Upper lobe of right lung (tissue), 1 donor: ENCODE data around the gene GTF2F1. TPM values are rescaled to one million over a fixed set of nuclear protein-coding genes. Genes with fewer than 3 reads are reported as not detected.
"Not testable (repeated sequence)": the region's sequence is repeated elsewhere in the genome, so short reads cannot be mapped to it uniquely, and the experiment has no call there.

Source experiments
- ATAC-seq: fragments of 200-7000 bp; cut with Tn5 transposase; one replicate; pipeline ENCODE4 v1.9.1; 2020; ENCODE audit warnings: mild to moderate bottlenecking, moderate library complexity
- DNase-seq: peaks from one replicate; pipeline ENCODE4 v3.0.0-alpha.2; 2020
- H3K27ac ChIP-seq: fragments of 200-600 bp; one replicate; pipeline ENCODE4 v1.8.0; 2022
- H3K27me3 ChIP-seq: fragments of 200-600 bp; one replicate; pipeline ENCODE4 v1.8.0; 2022; ENCODE audit warnings: mild to moderate bottlenecking
- H3K36me3 ChIP-seq: fragments of 200-600 bp; one replicate; pipeline ENCODE4 v1.8.0; 2022
- H3K4me1 ChIP-seq: fragments of 200-600 bp; one replicate; pipeline ENCODE4 v1.8.0; 2022
- H3K4me3 ChIP-seq: fragments of 200-600 bp; one replicate; pipeline ENCODE4 v1.8.0; 2022; ENCODE audit warnings: mild to moderate bottlenecking
- H3K9me3 ChIP-seq: fragments of 200-600 bp; one replicate; pipeline ENCODE4 v1.8.0; 2022
- intact Hi-C: fragments of 100-400 bp; cut with DNase I; formaldehyde crosslinking; loops from one replicate; pipeline ENCODE4 v1.11.0; 2022
- total RNA-seq: library from RNA; stranded (reverse); fragmentation: NEBNext Ultra II Directional; extraction: Animal tissue kit (Norgen Biotek cat#: 25700); gene quantifications from one replicate; pipeline ENCODE4 v1.2.1, GENCODE V29; 2021
- TF ChIP-seq, protein P1 (sequence below): fragments of 200-600 bp; IDR thresholded peaks from one replicate; pipeline ENCODE4 v1.8.0; 2022; ENCODE audit warnings: antibody characterized with exemption
- donor health status: DM: no; HTN: yes; CAD: no; lungs with severe emphysema.

GTF2F1 gene
- total RNA-seq, 1 donor from 2014 or later: 47.4 TPM

DNA sequence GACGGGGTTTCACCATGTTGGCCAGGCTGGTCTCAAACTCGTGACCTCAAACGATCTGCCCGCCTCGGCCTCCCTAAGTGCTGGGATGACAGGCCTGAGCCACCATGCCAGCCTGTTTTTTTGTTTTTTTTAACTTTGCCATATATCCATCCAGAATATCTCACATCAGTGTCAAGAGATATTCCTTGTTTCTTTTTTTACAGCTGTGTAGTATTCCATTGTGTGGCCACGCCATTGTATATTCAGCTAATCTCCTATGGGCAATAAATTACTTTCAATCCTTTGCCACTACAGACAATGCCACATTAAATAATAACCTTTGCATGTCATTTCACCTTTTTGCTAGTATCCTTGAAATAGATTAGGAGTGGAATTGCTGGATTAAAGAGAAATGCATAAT lies 16.4 kb upstream of the GTF2F1 start:
- no peak overlapping the region for H3K27ac ChIP-seq
- DNase-seq (no peak), ATAC-seq (no peak)
- TF ChIP-seq, protein P1, sequence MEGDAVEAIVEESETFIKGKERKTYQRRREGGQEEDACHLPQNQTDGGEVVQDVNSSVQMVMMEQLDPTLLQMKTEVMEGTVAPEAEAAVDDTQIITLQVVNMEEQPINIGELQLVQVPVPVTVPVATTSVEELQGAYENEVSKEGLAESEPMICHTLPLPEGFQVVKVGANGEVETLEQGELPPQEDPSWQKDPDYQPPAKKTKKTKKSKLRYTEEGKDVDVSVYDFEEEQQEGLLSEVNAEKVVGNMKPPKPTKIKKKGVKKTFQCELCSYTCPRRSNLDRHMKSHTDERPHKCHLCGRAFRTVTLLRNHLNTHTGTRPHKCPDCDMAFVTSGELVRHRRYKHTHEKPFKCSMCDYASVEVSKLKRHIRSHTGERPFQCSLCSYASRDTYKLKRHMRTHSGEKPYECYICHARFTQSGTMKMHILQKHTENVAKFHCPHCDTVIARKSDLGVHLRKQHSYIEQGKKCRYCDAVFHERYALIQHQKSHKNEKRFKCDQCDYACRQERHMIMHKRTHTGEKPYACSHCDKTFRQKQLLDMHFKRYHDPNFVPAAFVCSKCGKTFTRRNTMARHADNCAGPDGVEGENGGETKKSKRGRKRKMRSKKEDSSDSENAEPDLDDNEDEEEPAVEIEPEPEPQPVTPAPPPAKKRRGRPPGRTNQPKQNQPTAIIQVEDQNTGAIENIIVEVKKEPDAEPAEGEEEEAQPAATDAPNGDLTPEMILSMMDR: no peak
- intact Hi-C loops: no loop called here
- H3K9me3 ChIP-seq: no peaks in the 10 kb centered on the region
- peaks cover 5% of the 10 kb centered on the region for H3K36me3 ChIP-seq
- no peak overlapping the region for H3K4me3 ChIP-seq
- peaks cover 3% of the 10 kb centered on the region for H3K4me1 ChIP-seq
- no peaks in the 10 kb centered on the region for H3K27me3 ChIP-seq

DNA sequence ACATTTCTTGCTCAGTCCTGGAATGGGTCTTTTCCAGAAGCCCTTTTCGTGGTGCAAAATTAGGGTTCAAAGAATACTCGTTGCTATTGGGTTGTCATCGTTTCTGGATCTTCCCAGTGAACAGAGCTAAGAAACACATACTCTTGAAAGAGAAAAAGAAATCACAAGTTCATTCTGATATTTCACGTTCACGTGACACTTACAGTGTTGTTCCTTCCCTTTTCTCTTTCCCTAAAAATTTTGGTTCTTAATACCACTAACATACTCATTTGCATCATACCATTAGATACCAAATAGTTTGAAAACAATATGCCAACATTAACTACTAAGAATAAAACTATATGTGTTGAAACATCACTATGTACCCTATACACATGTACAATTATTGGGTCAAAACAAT lies 13.4 kb upstream of the GTF2F1 start:
- no peaks in the 10 kb centered on the region for H3K36me3 ChIP-seq
- intact Hi-C loops: no loop called here
- no peak overlapping the region for H3K4me3 ChIP-seq
- TF ChIP-seq, protein P1: no peak
- no peaks in the 10 kb centered on the region for H3K27me3 ChIP-seq
- H3K4me1 ChIP-seq: no peaks in the 10 kb centered on the region
- no peak overlapping the region for H3K27ac ChIP-seq
- DNase-seq (no peak), ATAC-seq (no peak)
- H3K9me3 ChIP-seq: no peaks in the 10 kb centered on the region

DNA sequence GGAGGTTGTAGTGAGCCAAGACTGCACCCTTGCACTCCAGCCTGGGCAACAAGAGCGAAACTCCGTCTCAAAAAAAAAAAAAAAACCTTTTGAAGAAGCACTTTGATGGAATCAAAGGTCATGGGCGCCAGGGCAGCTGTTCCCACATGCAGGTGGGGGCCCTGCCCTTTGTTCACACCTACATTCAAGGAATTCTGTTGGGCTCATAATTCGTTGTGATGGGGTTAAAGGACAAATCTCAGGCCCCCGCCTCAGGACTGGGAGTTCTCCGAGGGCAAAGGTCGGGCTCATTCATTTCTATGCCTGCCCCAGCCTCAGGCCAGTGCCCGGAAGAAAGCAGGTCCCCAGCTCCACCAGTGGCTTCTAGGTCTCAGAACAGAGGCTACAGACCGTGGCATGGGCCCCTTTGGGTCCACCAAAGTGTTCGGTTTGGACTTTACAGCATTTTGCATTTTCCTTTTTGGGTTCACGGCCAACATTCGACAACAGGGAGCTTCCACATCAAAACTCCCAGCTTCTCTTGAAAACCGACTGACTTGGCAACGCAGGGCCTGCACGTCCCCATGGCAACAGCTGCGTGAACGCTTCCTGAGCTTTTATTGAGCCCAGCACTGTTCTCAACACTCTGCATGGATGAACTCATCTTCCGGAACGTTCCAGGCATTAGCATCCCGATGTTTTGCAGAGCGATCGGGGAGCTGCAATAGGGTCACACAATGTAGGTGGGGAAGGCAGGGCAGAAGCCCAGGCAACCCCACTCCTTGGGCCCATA lies 10.1 kb upstream of the GTF2F1 start:
- intact Hi-C loops: no loop called here
- no peaks in the 10 kb centered on the region for H3K9me3 ChIP-seq
- H3K4me1 ChIP-seq: no peaks in the 10 kb centered on the region
- no peak overlapping the region for H3K27ac ChIP-seq
- TF ChIP-seq, protein P1: no peak
- no peaks in the 10 kb centered on the region for H3K36me3 ChIP-seq
- no peak for ATAC-seq
- H3K4me3 ChIP-seq: no peak overlapping the region
- no peak for DNase-seq
- H3K27me3 ChIP-seq: no peaks in the 10 kb centered on the region

DNA sequence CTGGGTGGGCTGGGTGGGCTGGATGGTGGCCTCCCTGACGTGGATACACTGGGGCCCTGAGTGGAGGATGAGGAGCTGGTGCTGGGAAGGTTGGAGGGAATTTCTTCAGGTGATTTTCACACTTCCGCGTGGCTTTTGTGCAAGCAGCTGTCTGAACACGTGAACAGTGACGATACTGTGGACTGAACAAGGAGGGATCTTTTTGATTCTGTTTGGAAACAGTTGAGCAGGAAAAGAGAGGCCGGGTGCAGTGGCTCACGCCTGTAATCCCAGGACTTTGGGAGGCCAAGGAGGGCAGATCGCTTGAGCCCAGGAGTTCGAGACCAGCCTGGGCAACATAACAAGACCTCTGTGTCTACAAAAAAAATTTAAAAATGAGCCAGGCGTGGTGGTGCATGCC lies 9.1 kb upstream of the GTF2F1 start:
- intact Hi-C loops: no loop called here
- no peak overlapping the region for H3K4me3 ChIP-seq
- no peaks in the 10 kb centered on the region for H3K36me3 ChIP-seq
- TF ChIP-seq, protein P1: no peak
- no peaks in the 10 kb centered on the region for H3K27me3 ChIP-seq
- ATAC-seq (no peak), DNase-seq (no peak)
- no peaks in the 10 kb centered on the region for H3K9me3 ChIP-seq
- H3K4me1 ChIP-seq: no peaks in the 10 kb centered on the region
- no peak overlapping the region for H3K27ac ChIP-seq

DNA sequence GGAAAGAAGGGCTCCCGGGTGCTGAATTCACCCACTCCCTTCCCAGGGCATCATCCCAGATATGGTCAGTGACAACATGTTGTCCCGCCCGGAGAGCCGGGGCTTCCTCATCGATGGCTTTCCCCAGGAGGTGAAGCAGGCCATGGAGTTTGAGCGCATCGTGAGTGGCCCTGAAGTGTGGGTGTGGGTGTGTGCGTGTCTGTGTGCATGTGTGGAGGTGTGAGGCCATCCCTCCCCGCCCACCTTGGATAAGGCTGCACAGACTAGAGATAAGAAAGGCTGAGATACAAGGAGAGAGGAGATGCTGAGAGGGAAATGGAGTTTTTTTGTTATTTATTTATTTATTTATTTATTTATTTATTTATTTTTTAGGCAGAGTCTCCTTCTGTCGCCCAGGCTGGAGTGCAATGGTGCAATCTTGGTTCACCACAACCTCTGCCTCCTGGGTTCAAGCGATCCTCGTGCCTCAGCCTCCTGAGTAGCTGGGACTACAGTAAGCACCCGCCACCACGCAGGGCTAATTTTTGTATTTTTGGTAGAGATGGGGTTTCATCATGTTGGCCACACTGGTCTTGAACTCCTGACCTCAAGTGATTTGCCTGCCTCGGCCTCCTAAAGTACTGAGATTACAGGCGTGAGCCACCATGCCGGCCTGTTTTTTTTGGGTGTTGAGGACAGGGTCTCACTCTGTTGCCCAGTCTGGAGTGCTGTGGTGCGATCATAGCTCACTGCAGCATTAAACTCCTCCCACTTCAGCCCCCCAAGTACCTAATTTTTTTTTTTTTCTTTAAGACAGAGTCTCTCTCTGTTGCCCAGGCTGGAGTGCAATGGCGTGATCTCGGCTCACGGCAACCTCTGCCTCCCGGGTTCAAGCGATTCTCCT lies 7.3 kb upstream of the GTF2F1 start:
- DNase-seq, H3K36me3 ChIP-seq, ATAC-seq, H3K4me3 ChIP-seq, H3K27ac ChIP-seq, H3K9me3 ChIP-seq, H3K4me1 ChIP-seq, intact Hi-C loops, H3K27me3 ChIP-seq: not testable (repeated sequence)

DNA sequence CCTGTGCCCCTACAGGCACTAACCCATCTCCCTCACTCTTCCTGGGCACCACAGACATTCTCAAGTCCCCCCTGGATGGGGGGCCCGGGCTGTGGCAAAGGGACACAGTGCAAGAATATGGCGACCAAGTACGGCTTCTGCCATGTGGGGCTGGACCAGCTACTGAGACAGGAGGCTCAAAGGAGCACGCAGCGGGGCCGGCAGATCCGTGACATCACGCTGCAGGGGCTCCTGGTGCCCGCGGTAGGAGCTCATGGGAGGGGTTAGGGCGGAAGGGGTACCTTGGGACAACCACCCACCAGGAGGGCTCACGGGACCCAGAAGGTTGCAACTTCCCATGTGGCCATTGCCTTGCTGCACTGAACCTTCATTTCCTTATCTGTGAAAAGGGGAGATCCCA lies 3.3 kb upstream of the GTF2F1 start:
- no peak overlapping the region for H3K27ac ChIP-seq
- TF ChIP-seq, protein P1: no peak
- no peaks in the 10 kb centered on the region for H3K27me3 ChIP-seq
- no peaks in the 10 kb centered on the region for H3K9me3 ChIP-seq
- peaks cover 5% of the 10 kb centered on the region for H3K36me3 ChIP-seq
- DNase-seq: no peak
- H3K4me3 ChIP-seq: no peak overlapping the region
- ATAC-seq: no peak
- peaks cover 10% of the 10 kb centered on the region for H3K4me1 ChIP-seq
- intact Hi-C loops: no loop called here
